ENCODE data around the gene KCNT1.

Gene KCNT1

GRCh38 chr9:135701067-135701958 is 672 bp upstream of the KCNT1 start:
- no peak for DNase-seq

- DNase-seq = no peak
Measured at GRCh38 chr9:135703726-135704125, 1.7 kb downstream of the KCNT1 start.

GRCh38 chr9:135704483-135704882 is 2.5 kb downstream of the KCNT1 start:
- DNase-seq = no peak

- DNase-seq = peak; percentile 43
Measured at GRCh38 chr9:135705376-135705775, 3.4 kb downstream of the KCNT1 start.

GRCh38 chr9:135706288-135706687 is 4.3 kb downstream of the KCNT1 start:
- peak; percentile 7 for DNase-seq

GRCh38 chr9:135707252-135708138 is 5.5 kb downstream of the KCNT1 start:
- peak; percentile 8 for DNase-seq

GRCh38 chr9:135708164-135708563 is 6.2 kb downstream of the KCNT1 start:
- no peak for DNase-seq

- DNase-seq = peak; percentile 71
Measured at GRCh38 chr9:135711391-135711790, 9.4 kb downstream of the KCNT1 start.

GRCh38 chr9:135711881-135712280 is 9.9 kb downstream of the KCNT1 start:
- DNase-seq = peak; percentile 38

GRCh38 chr9:135712613-135713295 is 10.8 kb downstream of the KCNT1 start:
- peak; percentile 80 for DNase-seq

- DNase-seq = peak; percentile 14
Measured at GRCh38 chr9:135714242-135715055, 12.5 kb downstream of the KCNT1 start.

- DNase-seq = no peak
Measured at GRCh38 chr9:135715056-135715595, 13.1 kb downstream of the KCNT1 start.

GRCh38 chr9:135716045-135716444 is 14.1 kb downstream of the KCNT1 start:
- DNase-seq = no peak

GRCh38 chr9:135717410-135717809 is 15.4 kb downstream of the KCNT1 start:
- DNase-seq = no peak

- no peak for DNase-seq
Measured at GRCh38 chr9:135718616-135719015, 16.6 kb downstream of the KCNT1 start.

GRCh38 chr9:135719472-135719871 is 17.5 kb downstream of the KCNT1 start:
- no peak for DNase-seq

GRCh38 chr9:135722365-135722764 is 20.4 kb downstream of the KCNT1 start:
- DNase-seq = no peak

GRCh38 chr9:135724186-135724787 is 22.3 kb downstream of the KCNT1 start:
- DNase-seq = no peak

- DNase-seq = no peak
Measured at GRCh38 chr9:135726138-135726853, 24.3 kb downstream of the KCNT1 start.

- no peak for DNase-seq
Measured at GRCh38 chr9:135727257-135727875, 25.4 kb downstream of the KCNT1 start.

All from DMS79 treated with DMSO at 0.1 percent for 48 hours (cell line).